Measurements from ENCODE around the gene KIR2DL4.
"Not testable (repeated sequence)": the region's sequence is repeated elsewhere in the genome, so short reads cannot be mapped to it uniquely, and the experiment has no call there.

KIR2DL4 gene

DNA sequence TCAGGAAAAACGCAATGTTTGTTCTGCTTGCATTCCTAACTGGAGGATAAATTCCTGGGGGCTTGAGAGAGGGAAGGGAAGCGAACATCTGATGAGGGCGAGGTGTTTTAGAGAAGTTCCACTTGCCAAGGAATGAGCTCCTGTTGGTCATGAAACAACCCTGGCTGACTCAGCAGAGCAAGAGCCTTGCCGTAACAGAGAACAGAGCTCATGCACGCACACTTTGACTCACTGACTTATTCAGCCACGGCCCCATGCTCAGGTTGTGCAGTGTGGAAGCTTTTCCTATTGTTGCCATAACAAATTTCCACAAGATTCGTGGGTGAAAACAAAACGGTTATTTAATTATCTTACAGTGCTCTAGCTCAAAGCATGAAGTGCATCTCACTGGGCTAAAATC lies 39.8 kb downstream of the KIR2DL4 start:
- H3K27ac ChIP-seq (ENCODE audit: low read depth, low read length); H3K9ac ChIP-seq (ENCODE audit: low read depth, low read length); H3K36me3 ChIP-seq (ENCODE audit: control insufficient read depth, insufficient read depth, low read length); H3K4me1 ChIP-seq (ENCODE audit: control insufficient read depth, insufficient read depth, low read length); H3K4me3 ChIP-seq (ENCODE audit: low read depth, low read length); H3K27me3 ChIP-seq (ENCODE audit: control insufficient read depth, insufficient read depth, low read length): not testable (repeated sequence)
- H3K9me3 ChIP-seq (ENCODE audit: control insufficient read depth, insufficient read depth, low read length): peaks cover 65% of the 10 kb centered on the region

DNA sequence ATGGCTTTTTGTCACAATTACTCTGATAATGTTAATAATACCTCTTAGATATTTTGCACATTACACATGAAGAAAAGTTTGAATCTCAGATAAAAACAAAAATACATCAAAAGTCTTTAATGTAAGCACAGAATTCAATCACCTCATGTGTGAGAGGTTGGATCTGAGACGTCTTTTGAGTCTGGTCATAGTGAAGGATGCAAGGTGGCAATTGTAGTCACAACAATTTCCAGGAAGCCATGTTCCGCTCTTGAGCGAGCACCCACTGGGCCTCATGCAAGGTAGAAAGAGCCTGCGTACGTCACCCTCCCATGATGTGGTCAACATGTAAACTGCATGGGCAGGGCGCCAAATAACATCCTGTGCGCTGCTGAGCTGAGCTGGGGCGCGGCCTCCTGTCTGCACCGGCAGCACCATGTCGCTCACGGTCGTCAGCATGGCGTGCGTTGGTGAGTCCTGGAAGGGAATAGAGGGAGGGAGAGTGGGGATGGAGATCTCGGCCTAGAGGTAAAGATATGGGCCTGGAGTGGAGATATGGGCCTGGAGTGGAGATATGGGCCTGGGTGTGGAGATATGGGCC lies 46.7 kb downstream of the KIR2DL4 start, which contains the start of gene KIR3DL2:
Gene KIR3DL2 (plus strand): TSS at position 383 of the 580 bp plus-strand sequence. CDS start 33 bp downstream, at position 416.
- not testable (repeated sequence) for H3K27ac ChIP-seq (ENCODE audit: low read depth, low read length); H3K4me3 ChIP-seq (ENCODE audit: low read depth, low read length); H3K9ac ChIP-seq (ENCODE audit: low read depth, low read length); H3K27me3 ChIP-seq (ENCODE audit: control insufficient read depth, insufficient read depth, low read length); H3K36me3 ChIP-seq (ENCODE audit: control insufficient read depth, insufficient read depth, low read length); H3K4me1 ChIP-seq (ENCODE audit: control insufficient read depth, insufficient read depth, low read length)
- peaks cover 73% of the 10 kb centered on the region for H3K9me3 ChIP-seq (ENCODE audit: control insufficient read depth, insufficient read depth, low read length)

DNA sequence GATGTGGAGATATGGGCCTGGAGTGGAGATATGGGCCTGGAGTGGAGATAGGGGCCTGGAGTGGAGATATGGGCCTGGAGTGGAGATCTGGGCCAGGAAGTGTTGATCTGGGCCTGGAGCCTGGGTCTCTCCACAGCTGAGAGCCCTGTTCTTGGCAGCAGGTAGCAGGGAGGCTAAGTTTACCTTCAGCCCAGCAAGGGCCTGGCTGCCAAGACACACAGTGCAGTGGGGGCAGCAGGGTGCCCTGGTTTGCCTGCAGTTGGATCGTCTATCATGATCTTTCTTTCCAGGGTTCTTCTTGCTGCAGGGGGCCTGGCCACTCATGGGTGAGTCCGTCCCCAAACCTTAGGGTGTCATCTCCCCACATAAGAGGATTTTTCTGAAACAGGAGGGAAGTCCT lies 47.5 kb downstream of the KIR2DL4 start:
- H3K9me3 ChIP-seq (ENCODE audit: control insufficient read depth, insufficient read depth, low read length): peaks cover 68% of the 10 kb centered on the region
- H3K36me3 ChIP-seq (ENCODE audit: control insufficient read depth, insufficient read depth, low read length): no peaks in the 10 kb centered on the region
- H3K4me1 ChIP-seq (ENCODE audit: control insufficient read depth, insufficient read depth, low read length): no peaks in the 10 kb centered on the region
- no peak overlapping the region for H3K4me3 ChIP-seq (ENCODE audit: low read depth, low read length)
- no peak overlapping the region for H3K9ac ChIP-seq (ENCODE audit: low read depth, low read length)
- H3K27ac ChIP-seq (ENCODE audit: low read depth, low read length): no peak overlapping the region
- H3K27me3 ChIP-seq (ENCODE audit: control insufficient read depth, insufficient read depth, low read length): no peaks in the 10 kb centered on the region

DNA sequence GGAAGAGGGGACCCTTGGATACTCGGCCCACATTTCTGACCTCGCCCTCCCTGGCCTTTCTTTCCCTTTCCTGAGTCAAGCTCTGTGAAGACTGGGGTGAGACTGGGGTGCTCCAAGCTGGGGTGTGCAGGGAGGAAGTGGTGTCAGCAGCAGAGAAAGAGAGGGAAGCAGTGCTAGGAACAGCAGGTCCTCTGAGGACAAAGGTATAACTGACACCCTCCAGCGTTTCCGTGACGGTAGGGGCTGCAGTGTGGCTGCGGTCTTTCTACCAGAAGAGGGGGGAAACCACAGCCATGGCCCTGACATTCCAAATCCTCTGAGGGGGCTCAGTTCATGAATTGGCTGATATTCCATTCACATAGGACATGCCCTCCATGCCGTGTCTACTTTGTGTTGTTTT lies 47.9 kb downstream of the KIR2DL4 start:
- no peak overlapping the region for H3K9ac ChIP-seq (ENCODE audit: low read depth, low read length)
- no peaks in the 10 kb centered on the region for H3K4me1 ChIP-seq (ENCODE audit: control insufficient read depth, insufficient read depth, low read length)
- H3K27ac ChIP-seq (ENCODE audit: low read depth, low read length): no peak overlapping the region
- peaks cover 67% of the 10 kb centered on the region for H3K9me3 ChIP-seq (ENCODE audit: control insufficient read depth, insufficient read depth, low read length)
- no peaks in the 10 kb centered on the region for H3K27me3 ChIP-seq (ENCODE audit: control insufficient read depth, insufficient read depth, low read length)
- no peaks in the 10 kb centered on the region for H3K36me3 ChIP-seq (ENCODE audit: control insufficient read depth, insufficient read depth, low read length)
- no peak overlapping the region for H3K4me3 ChIP-seq (ENCODE audit: low read depth, low read length)

DNA sequence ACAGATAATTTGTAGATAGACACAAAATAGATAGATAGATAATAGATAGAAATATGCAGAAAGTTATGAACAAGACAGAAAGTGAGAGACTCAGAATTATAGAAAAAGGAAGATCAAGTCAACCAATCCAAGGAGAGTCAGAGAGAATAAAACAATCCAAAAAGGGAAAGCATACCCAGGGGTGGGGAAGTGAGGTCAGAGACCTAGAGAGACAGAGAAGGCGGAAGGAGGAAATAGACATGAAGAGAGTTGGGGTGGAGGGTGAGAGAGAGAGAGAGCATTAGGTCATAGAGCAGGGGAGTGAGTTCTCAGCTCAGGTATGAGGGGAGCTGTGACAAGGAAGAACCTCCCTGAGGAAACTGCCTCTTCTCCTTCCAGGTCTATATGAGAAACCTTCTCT lies 51.8 kb downstream of the KIR2DL4 start:
- H3K27me3 ChIP-seq (ENCODE audit: control insufficient read depth, insufficient read depth, low read length); H3K36me3 ChIP-seq (ENCODE audit: control insufficient read depth, insufficient read depth, low read length); H3K9ac ChIP-seq (ENCODE audit: low read depth, low read length); H3K4me3 ChIP-seq (ENCODE audit: low read depth, low read length); H3K4me1 ChIP-seq (ENCODE audit: control insufficient read depth, insufficient read depth, low read length); H3K27ac ChIP-seq (ENCODE audit: low read depth, low read length): not testable (repeated sequence)
- peaks cover 56% of the 10 kb centered on the region for H3K9me3 ChIP-seq (ENCODE audit: control insufficient read depth, insufficient read depth, low read length)

DNA sequence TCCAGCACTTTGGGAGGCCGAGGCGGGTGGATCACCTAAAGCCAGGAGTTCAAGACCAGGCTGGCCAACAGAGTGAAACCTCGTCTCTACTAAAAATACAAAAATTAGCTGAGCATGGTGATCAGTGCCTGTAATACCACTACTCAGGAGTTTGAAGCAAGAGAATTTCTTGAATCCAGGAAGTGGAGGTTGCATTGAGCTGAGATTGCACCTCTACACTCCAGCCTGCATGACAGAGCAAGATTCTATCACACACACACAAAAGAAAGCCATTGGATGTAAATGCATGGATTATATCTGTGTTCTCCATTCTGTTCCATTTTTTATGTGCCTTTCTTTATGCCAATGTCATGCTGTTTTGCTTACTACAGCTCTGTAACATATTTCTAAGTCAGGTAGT lies 55.1 kb downstream of the KIR2DL4 start:
- not testable (repeated sequence) for H3K4me3 ChIP-seq (ENCODE audit: low read depth, low read length); H3K27me3 ChIP-seq (ENCODE audit: control insufficient read depth, insufficient read depth, low read length); H3K36me3 ChIP-seq (ENCODE audit: control insufficient read depth, insufficient read depth, low read length); H3K27ac ChIP-seq (ENCODE audit: low read depth, low read length); H3K4me1 ChIP-seq (ENCODE audit: control insufficient read depth, insufficient read depth, low read length); H3K9ac ChIP-seq (ENCODE audit: low read depth, low read length)
- peaks cover 43% of the 10 kb centered on the region for H3K9me3 ChIP-seq (ENCODE audit: control insufficient read depth, insufficient read depth, low read length)

DNA sequence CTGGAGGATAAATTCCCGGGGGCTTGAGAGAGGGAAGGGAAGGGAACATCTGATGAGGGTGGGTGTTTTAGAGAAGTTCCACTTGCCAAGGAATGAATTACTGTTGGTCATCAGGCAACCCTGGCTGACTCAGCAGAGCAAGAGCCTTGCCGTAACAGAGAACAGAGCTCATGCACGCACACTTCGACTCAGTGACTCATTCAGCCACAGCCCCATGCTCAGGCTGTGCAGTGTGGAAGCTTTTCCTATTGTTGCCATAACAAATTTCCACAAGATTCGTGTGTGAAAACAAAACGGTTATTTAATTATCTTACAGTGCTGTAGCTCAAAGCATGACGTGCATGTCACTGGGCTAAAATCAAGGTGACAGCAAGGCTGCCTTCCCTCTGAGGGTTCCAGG lies 56.0 kb downstream of the KIR2DL4 start:
- not testable (repeated sequence) for H3K27me3 ChIP-seq (ENCODE audit: control insufficient read depth, insufficient read depth, low read length)

DNA sequence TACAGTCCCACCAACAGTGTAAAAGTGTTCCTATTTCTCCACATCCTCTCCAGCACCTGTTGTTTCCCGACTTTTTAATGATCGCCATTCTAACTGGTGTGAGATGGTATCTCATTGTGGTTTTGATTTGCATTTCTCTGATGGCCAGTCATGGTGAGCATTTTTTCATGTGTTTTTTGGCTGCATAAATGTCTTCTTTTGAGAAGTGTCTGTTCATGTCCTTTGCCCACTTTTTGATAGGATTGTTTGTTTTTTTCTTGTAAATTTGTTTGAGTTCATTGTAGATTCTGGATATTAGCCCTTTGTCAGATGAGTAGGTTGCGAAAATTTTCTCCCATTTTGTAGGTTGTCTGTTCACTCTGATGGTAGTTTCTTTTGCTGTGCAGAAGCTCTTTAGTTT lies 60.0 kb downstream of the KIR2DL4 start:
- not testable (repeated sequence) for H3K27me3 ChIP-seq (ENCODE audit: control insufficient read depth, insufficient read depth, low read length); H3K4me3 ChIP-seq (ENCODE audit: low read depth, low read length); H3K27ac ChIP-seq (ENCODE audit: low read depth, low read length); H3K9ac ChIP-seq (ENCODE audit: low read depth, low read length); H3K4me1 ChIP-seq (ENCODE audit: control insufficient read depth, insufficient read depth, low read length); H3K36me3 ChIP-seq (ENCODE audit: control insufficient read depth, insufficient read depth, low read length)
- peaks cover 43% of the 10 kb centered on the region for H3K9me3 ChIP-seq (ENCODE audit: control insufficient read depth, insufficient read depth, low read length)

More for the DNA sequence above, 56.0 kb downstream of the KIR2DL4 start:
- H3K4me1 ChIP-seq (ENCODE audit: control insufficient read depth, insufficient read depth, low read length); H3K36me3 ChIP-seq (ENCODE audit: control insufficient read depth, insufficient read depth, low read length); H3K27ac ChIP-seq (ENCODE audit: low read depth, low read length); H3K9ac ChIP-seq (ENCODE audit: low read depth, low read length); H3K4me3 ChIP-seq (ENCODE audit: low read depth, low read length): not testable (repeated sequence)
- peaks cover 33% of the 10 kb centered on the region for H3K9me3 ChIP-seq (ENCODE audit: control insufficient read depth, insufficient read depth, low read length)

Measured in HUES48 (cell line).